HepG2 (cell line): ENCODE measurements around the gene CYP2S1. TPM values are rescaled to one million over a fixed set of nuclear protein-coding genes. Genes with fewer than 3 reads are reported as not detected.

Experiments
- ATF7 ChIP-seq, 2 experiments: fragments of 450-650 bp in 1 of 2; sonication (generic) in 1 of 2; formaldehyde crosslinking in 1 of 2; IDR thresholded peaks; 2 replicates each; pipeline versions ENCODE4 v1.4.0 to v1.6.1; 2016 to 2020; ENCODE audit warnings: antibody characterized with exemption in 1 of 2, mild to moderate bottlenecking in 1 of 2, missing genetic modification reagents in 1 of 2
- CBFB ChIP-seq: sonication (generic); formaldehyde crosslinking; IDR thresholded peaks from 2 replicates; pipeline ENCODE4 v1.4.0; 2020; ENCODE audit warnings: missing genetic modification reagents
- CSRNP2 ChIP-seq: sonication (generic); formaldehyde crosslinking; conservative IDR thresholded peaks from 2 replicates; pipeline ENCODE4 v1.8.0; 2022; ENCODE audit warnings: low read depth, missing genetic modification reagents
- FOXA1 ChIP-seq, 2 experiments: fragments of 450-650 bp in 1 of 2; sonication (generic) in 1 of 2; formaldehyde crosslinking in 1 of 2; IDR thresholded peaks; 2 replicates each; pipeline versions ENCODE4 v1.4.0 to v1.6.1; 2016 to 2020; ENCODE audit warnings: missing genetic modification reagents in 1 of 2
- GLI4 ChIP-seq: sonication (generic); formaldehyde crosslinking; IDR thresholded peaks from 2 replicates; pipeline ENCODE4 v1.5.1; 2020; ENCODE audit warnings: missing genetic modification reagents, mild to moderate bottlenecking, moderate library complexity, borderline replicate concordance
- LCORL ChIP-seq, 2 experiments: fragments of 450-650 bp in 1 of 2; sonication (generic) in 1 of 2; formaldehyde crosslinking in 1 of 2; IDR thresholded peaks; 2 replicates each; pipeline versions ENCODE4 v1.5.0 to v1.6.1; 2017 to 2020; ENCODE audit warnings: antibody characterized with exemption in 1 of 2, missing genetic modification reagents in 1 of 2
- MIER2 ChIP-seq: IDR thresholded peaks from 2 replicates; pipeline ENCODE4 v1.6.1; 2016; ENCODE audit warnings: missing biosample characterization, missing genetic modification reagents
- NFE2L2 ChIP-seq: fragments of 150-350 bp; IDR thresholded peaks from 2 replicates; pipeline ENCODE4 v1.6.1; 2014; ENCODE audit warnings: low read length
- RBM22 ChIP-seq: fragments of 200-400 bp; formaldehyde crosslinking; optimal IDR thresholded peaks from 2 replicates; pipeline ENCODE3; 2017; ENCODE audit warnings: mild to moderate bottlenecking, low read length, moderate library complexity
- SMC3 ChIP-seq: IDR thresholded peaks from 2 replicates; pipeline ENCODE4 v1.6.1; 2011; ENCODE audit warnings: low read length, improper control_type of control experiment
- SOX5 ChIP-seq: IDR thresholded peaks from 2 replicates; pipeline ENCODE4 v1.6.1; 2016; ENCODE audit warnings: borderline replicate concordance
- TRIM24 ChIP-seq: sonication (generic); formaldehyde crosslinking; IDR thresholded peaks from 2 replicates; pipeline ENCODE4 v1.8.0; 2022; ENCODE audit warnings: mild to moderate bottlenecking, missing genetic modification reagents
- YEATS4 ChIP-seq: sonication (generic); formaldehyde crosslinking; IDR thresholded peaks from 2 replicates; pipeline ENCODE4 v1.4.0; 2020; ENCODE audit warnings: missing genetic modification reagents, borderline replicate concordance
- ZBTB46 ChIP-seq: sonication (generic); formaldehyde crosslinking; IDR thresholded peaks from 2 replicates; pipeline ENCODE4 v1.4.0; 2020; ENCODE audit warnings: mild to moderate bottlenecking, missing genetic modification reagents, borderline replicate concordance
- ZGPAT ChIP-seq: IDR thresholded peaks from 2 replicates; pipeline ENCODE4 v1.6.1; 2016; ENCODE audit warnings: mild to moderate bottlenecking
- ZNF557 ChIP-seq: sonication (generic); formaldehyde crosslinking; IDR thresholded peaks from 2 replicates; pipeline ENCODE4 v1.4.0; 2020; ENCODE audit warnings: missing genetic modification reagents
- ZNF646 ChIP-seq: sonication (generic); formaldehyde crosslinking; IDR thresholded peaks from 2 replicates; pipeline ENCODE4 v1.9.0; 2021; ENCODE audit warnings: mild to moderate bottlenecking, missing genetic modification reagents
- polyA plus RNA-seq, 8 experiments: library from polyadenylated mRNA; depleted of rRNA in 3 of 8; stranded (reverse) in 7 of 8; unstranded in 1 of 8; fragments of >200 nt; fragmentation: Illumina TruSeq in 4 of 8; extraction: Trizol in 4 of 8; gene quantifications; 2 replicates each; pipeline versions ENCODE4 v1.2.1 to v1.2.3, GENCODE V29; 2011 to 2016; ENCODE audit warnings: low read depth in 4 of 8, missing spikeins in 1 of 8, mixed read lengths in 1 of 8; ENCODE audit not compliant: insufficient read depth in 1 of 8
- total RNA-seq, 5 experiments: library from RNA; depleted of rRNA; stranded (reverse); fragments of >200 nt; fragmentation: Illumina TruSeq; extraction: Trizol; gene quantifications; 2 replicates each; pipeline ENCODE4 v1.2.3, GENCODE V29; 2016; ENCODE audit warnings: low read depth in 1 of 5

Gene CYP2S1
- total and polyA plus RNA-seq, 2 of the 13 experiments (the other 11 are each of a cell fraction or from before 2014, with no cell fraction given): 0.09 to 2.1 TPM

- TF ChIP-seq ZNF646 (CRISPR knock-in tag) (peak; percentile 66), RBM22 (no peak), NFE2L2 (no peak), ZBTB46 (CRISPR knock-in tag) (no peak), ZNF557 (0 out of 2 replicates have a peak, but pooled peaks have one; percentile 44), SMC3 (no peak), LCORL (IDR thresholded peaks at IDR 0.05) (no peak), LCORL (CRISPR knock-in tag; IDR thresholded peaks at IDR 0.05) (peak; percentile 64; the same call in 1 of the 2 replicates), ATF7 (IDR thresholded peaks at IDR 0.05) (no peak), ATF7 (CRISPR knock-in tag; IDR thresholded peaks at IDR 0.05) (no peak), YEATS4 (CRISPR knock-in tag) (peak; percentile 88), MIER2 (no peak), GLI4 (CRISPR knock-in tag) (no peak; the same call in 1 of the 2 replicates), TRIM24 (no peak), CBFB (CRISPR knock-in tag) (peak; percentile 86), CSRNP2 (no peak), ZGPAT (CRISPR knock-in tag) (no peak; the same call in 1 of the 2 replicates), FOXA1 (IDR thresholded peaks at IDR 0.05) (no peak), FOXA1 (CRISPR knock-in tag; IDR thresholded peaks at IDR 0.05) (peak; percentile 39), SOX5 (no peak; the same call in 1 of the 2 replicates)
Measured at GRCh38 chr19:41226053-41226873, 33.2 kb downstream of the CYP2S1 start (continued).
